Lung (tissue), 12 donors: Measurements from ENCODE around the gene HHLA2. TPM values are rescaled to one million over a fixed set of nuclear protein-coding genes. Genes with fewer than 3 reads are reported as not detected.
"Not testable (repeated sequence)": the region's sequence is repeated elsewhere in the genome, so short reads cannot be mapped to it uniquely, and the experiment has no call there.

Source experiments
- ATAC-seq: fragments of 200-7000 bp; cut with Tn5 transposase; one replicate; pipeline ENCODE4 v1.9.1; 2020; ENCODE audit warnings: moderate number of reproducible peaks; ENCODE audit not compliant: insufficient read depth, low FRiP score
- DNase-seq, 3 donors: peaks; one replicate each; pipeline ENCODE4 v3.0.0-alpha.2; 2013 to 2017
- H3K27ac ChIP-seq, 2 donors: one replicate each; pipeline ENCODE4 v1.5.1; 2013; ENCODE audit warnings: mild to moderate bottlenecking in 2 of 2, moderate library complexity in 2 of 2, control low read depth in 1 of 2, inconsistent platforms in 1 of 2, low read depth in 1 of 2, low read length in 1 of 2
- H3K27me3 ChIP-seq, 3 donors: one replicate each; pipeline ENCODE4 v1.5.1; 2013; ENCODE audit warnings: low read length in 2 of 3; ENCODE audit not compliant: control insufficient read depth in 3 of 3, insufficient read depth in 3 of 3
- H3K36me3 ChIP-seq, 4 donors: one replicate each; pipeline ENCODE4 v1.5.1; 2013; ENCODE audit warnings: low read length in 4 of 4, mild to moderate bottlenecking in 1 of 4, moderate library complexity in 1 of 4; ENCODE audit not compliant: control insufficient read depth in 4 of 4, insufficient read depth in 4 of 4
- H3K4me1 ChIP-seq, 5 donors: one replicate each; pipeline ENCODE4 v1.5.1; 2013; ENCODE audit warnings: low read length in 5 of 5, mild to moderate bottlenecking in 2 of 5, moderate library complexity in 1 of 5; ENCODE audit not compliant: control insufficient read depth in 5 of 5, insufficient read depth in 5 of 5
- H3K4me3 ChIP-seq: one replicate; pipeline ENCODE4 v1.5.1; 2013; ENCODE audit warnings: mild to moderate bottlenecking, control low read depth, moderate library complexity
- H3K9ac ChIP-seq, 2 donors: one replicate each; pipeline ENCODE4 v1.5.1; 2013; ENCODE audit warnings: low read length in 2 of 2, control low read depth in 1 of 2; ENCODE audit not compliant: insufficient read depth in 1 of 2
- H3K9me3 ChIP-seq, 4 donors: one replicate each; pipeline ENCODE4 v1.5.1; 2013; ENCODE audit warnings: low read length in 3 of 4, mild to moderate bottlenecking in 1 of 4, moderate library complexity in 1 of 4; ENCODE audit not compliant: control insufficient read depth in 4 of 4, insufficient read depth in 3 of 4
- CTCF ChIP-seq: IDR thresholded peaks from 2 replicates; pipeline ENCODE4 v1.5.1; 2012; ENCODE audit warnings: mild to moderate bottlenecking; ENCODE audit errors: control extremely low read depth, extremely low read depth
- WGBS, 2 donors: extraction: QIAGEN DNeasy Blood & Tissue Kit; methylation state at CpG; one replicate each; pipeline ENCODE4 v1.1.7; 2013; 5-methylcytosine and 5-hydroxymethylcytosine counted together
- polyA plus RNA-seq, 2 donors: library from polyadenylated mRNA; stranded (reverse); fragments of 200-250 nt; gene quantifications; one replicate each; pipeline ENCODE4 v1.2.1, GENCODE V29; 2013
- total RNA-seq, 2 donors: library from RNA; depleted of rRNA in 1 of 2; stranded (reverse); fragments of >200 nt in 1 of 2; gene quantifications; one replicate each; pipeline ENCODE4 v1.2.1, GENCODE V29; 2014 to 2021
- donor health status: control.
- donor health status: control.
- donor health status: Bipolar disorder and iron deficiency.
- donor health status: healthy.
- donor health status: DM: yes; HTN: yes; CAD: no.

HHLA2 gene
- total and polyA plus RNA-seq, 4 donors, result 1.8 to 20.2 (median 3.5) TPM

DNA sequence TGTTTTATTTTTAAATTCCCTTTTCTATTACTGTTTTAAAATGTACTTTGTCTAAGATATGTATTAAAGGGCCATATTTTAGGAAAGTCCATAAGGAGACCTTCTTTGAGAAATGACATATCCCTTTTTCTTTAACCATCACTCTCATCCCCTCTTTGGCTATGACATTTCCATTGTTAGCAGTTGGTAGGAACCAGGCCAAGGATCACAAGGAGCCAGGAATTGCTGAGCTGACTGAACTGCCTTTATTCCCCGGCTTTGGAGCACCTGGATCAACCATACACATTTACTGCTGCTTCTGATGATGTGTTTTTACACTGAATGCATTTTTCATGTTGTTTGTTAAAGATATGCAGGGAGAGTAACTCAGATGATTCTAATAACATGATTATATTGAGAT, 79.7 kb downstream of the HHLA2 start:
- DNase-seq (no peak), ATAC-seq (no peak)
- 0% methylated on average over 1 of the region's 1 CpG for WGBS, 2 donors
- Histone ChIP-seq H3K36me3 (no peaks in the 10 kb centered on the region), H3K27me3 (no peaks in the 10 kb centered on the region), H3K27ac (no peak overlapping the region), H3K4me3 (no peak overlapping the region), H3K4me1 (no peaks in the 10 kb centered on the region), H3K9ac (no peak overlapping the region), H3K9me3 (no peaks in the 10 kb centered on the region)
- no peak for TF ChIP-seq CTCF

DNA sequence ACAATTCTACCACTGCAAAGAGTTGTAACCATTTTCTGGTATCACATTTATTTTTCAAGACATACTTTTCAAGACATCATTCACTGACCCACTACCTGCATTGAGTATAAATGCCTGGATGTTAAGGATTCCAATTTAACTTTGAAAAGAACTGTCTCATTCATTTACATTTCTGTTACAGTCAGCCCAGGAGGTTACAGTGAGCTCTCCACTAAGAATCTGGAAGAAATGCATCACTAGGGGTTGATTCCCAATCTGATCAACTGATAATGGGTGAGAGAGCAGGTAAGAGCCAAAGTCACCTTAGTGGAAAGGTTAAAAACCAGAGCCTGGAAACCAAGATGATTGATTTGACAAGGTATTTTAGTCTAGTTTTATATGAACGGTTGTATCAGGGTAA, 81.0 kb downstream of the HHLA2 start:
- H3K27me3 ChIP-seq, result no peaks in the 10 kb centered on the region
- no peak overlapping the region for H3K4me3 ChIP-seq
- 90 to 100% methylated on average over 1 of the region's 1 CpG for WGBS, 2 donors
- H3K9ac ChIP-seq, result no peak overlapping the region
- no peaks in the 10 kb centered on the region for H3K9me3 ChIP-seq
- no peak for DNase-seq
- no peaks in the 10 kb centered on the region for H3K4me1 ChIP-seq
- ATAC-seq, result no peak
- TF ChIP-seq CTCF, result no peak
- no peak overlapping the region for H3K27ac ChIP-seq
- no peaks in the 10 kb centered on the region for H3K36me3 ChIP-seq

GRCh38 chr3:108378153-108378951, 82.0 kb downstream of the HHLA2 start:
- ATAC-seq, result no peak
- H3K9me3 ChIP-seq, result no peaks in the 10 kb centered on the region
- WGBS, 2 donors, result 96 to 97% methylated on average over 4 of the region's 4 CpGs
- no peak overlapping the region for H3K4me3 ChIP-seq
- H3K27me3 ChIP-seq, result no peaks in the 10 kb centered on the region
- H3K9ac ChIP-seq, result no peak overlapping the region
- no peak for DNase-seq
- H3K36me3 ChIP-seq, result no peaks in the 10 kb centered on the region
- no peak for TF ChIP-seq CTCF
- H3K4me1 ChIP-seq, result no peaks in the 10 kb centered on the region
- no peak overlapping the region for H3K27ac ChIP-seq

GRCh38 chr3:108378952-108379342, 82.6 kb downstream of the HHLA2 start:
- not testable (repeated sequence) for ATAC-seq
- WGBS, 2 donors, result 93 to 100% methylated on average over 2 of the region's 2 CpGs

More at GRCh38 chr3:108378952-108379342, 82.6 kb downstream of the HHLA2 start:
- H3K36me3 ChIP-seq, DNase-seq, H3K4me3 ChIP-seq, H3K9me3 ChIP-seq, H3K27ac ChIP-seq, H3K9ac ChIP-seq, H3K4me1 ChIP-seq, H3K27me3 ChIP-seq: not testable (repeated sequence)
